Gastroesophageal sphincter (tissue), 4 donors: ENCODE measurements around the gene NPDC1. TPM values are rescaled to one million over a fixed set of nuclear protein-coding genes. Genes with fewer than 3 reads are reported as not detected.

ENCODE experiments used
- ATAC-seq: fragments of 150-250 bp; one replicate; pipeline ENCODE4 v1.9.1; 2016; ENCODE audit warnings: mild to moderate bottlenecking, moderate library complexity
- H3K27ac ChIP-seq, 4 donors: fragments of 200-600 bp; sonication (generic) in 3 of 4; 1 replicate in 3 of 4; 2 replicates in 1 of 4; pipeline ENCODE4 v1.5.1; 2016 to 2019
- H3K27me3 ChIP-seq: fragments of 200-600 bp; sonication (generic); one replicate; pipeline ENCODE4 v1.5.1; 2019
- H3K36me3 ChIP-seq, 2 donors: fragments of 200-600 bp; sonication (generic); one replicate each; pipeline ENCODE4 v1.5.1; 2019; ENCODE audit warnings: control low read depth in 1 of 2
- H3K4me1 ChIP-seq, 3 donors: fragments of 200-600 bp; sonication (generic); 1 replicate in 2 of 3; 2 replicates in 1 of 3; pipeline ENCODE4 v1.5.1; 2016 to 2019; ENCODE audit warnings: control low read depth in 2 of 3
- H3K4me3 ChIP-seq, 2 donors: fragments of 200-600 bp; sonication (generic); one replicate each; pipeline ENCODE4 v1.5.1; 2019; ENCODE audit warnings: mild to moderate bottlenecking in 1 of 2, moderate library complexity in 1 of 2
- H3K9me3 ChIP-seq, 3 donors: fragments of 200-600 bp; sonication (generic); one replicate each; pipeline ENCODE4 v1.5.1; 2017 to 2019; ENCODE audit warnings: control low read depth in 2 of 3
- EP300 ChIP-seq: sonication (generic); formaldehyde crosslinking; IDR thresholded peaks from one replicate; pipeline ENCODE4 v1.6.1; 2017; ENCODE audit warnings: antibody characterized with exemption, mild to moderate bottlenecking
- POLR2A ChIP-seq, 2 donors: fragments of 450-650 bp; IDR thresholded peaks; one replicate each; pipeline ENCODE4 v1.6.1; 2017; ENCODE audit warnings: antibody characterized with exemption in 2 of 2, mild to moderate bottlenecking in 2 of 2, moderate library complexity in 1 of 2
- POLR2AphosphoS5 ChIP-seq: sonication (generic); formaldehyde crosslinking; IDR thresholded peaks from one replicate; pipeline ENCODE4 v1.6.1; 2017; ENCODE audit warnings: antibody characterized with exemption
- WGBS, 2 donors: methylation state at CpG; one replicate each; pipeline ENCODE4 v1.1.5; 2018; ENCODE audit warnings: low coverage in 1 of 2; 5-methylcytosine and 5-hydroxymethylcytosine counted together
- total RNA-seq, 4 donors: library from RNA; depleted of rRNA; stranded (reverse); fragments of >200 nt; gene quantifications; one replicate each; pipeline ENCODE4 v1.1.0, GENCODE V29; 2016
- TF ChIP-seq, protein P1 (sequence below), 4 experiments: fragments of 200-600 bp in 2 of 4; fragments of 450-650 bp in 2 of 4; sonication (generic) in 1 of 4; IDR thresholded peaks; one replicate each; pipeline ENCODE4 v1.5.1; 2017 to 2019; ENCODE audit warnings: antibody characterized with exemption in 4 of 4, mild to moderate bottlenecking in 2 of 4, moderate library complexity in 2 of 4

NPDC1 gene
- total RNA-seq, 4 donors from 2014 or later: 50.4 to 69.9 (median 59.5) TPM

- TF ChIP-seq, protein P1, sequence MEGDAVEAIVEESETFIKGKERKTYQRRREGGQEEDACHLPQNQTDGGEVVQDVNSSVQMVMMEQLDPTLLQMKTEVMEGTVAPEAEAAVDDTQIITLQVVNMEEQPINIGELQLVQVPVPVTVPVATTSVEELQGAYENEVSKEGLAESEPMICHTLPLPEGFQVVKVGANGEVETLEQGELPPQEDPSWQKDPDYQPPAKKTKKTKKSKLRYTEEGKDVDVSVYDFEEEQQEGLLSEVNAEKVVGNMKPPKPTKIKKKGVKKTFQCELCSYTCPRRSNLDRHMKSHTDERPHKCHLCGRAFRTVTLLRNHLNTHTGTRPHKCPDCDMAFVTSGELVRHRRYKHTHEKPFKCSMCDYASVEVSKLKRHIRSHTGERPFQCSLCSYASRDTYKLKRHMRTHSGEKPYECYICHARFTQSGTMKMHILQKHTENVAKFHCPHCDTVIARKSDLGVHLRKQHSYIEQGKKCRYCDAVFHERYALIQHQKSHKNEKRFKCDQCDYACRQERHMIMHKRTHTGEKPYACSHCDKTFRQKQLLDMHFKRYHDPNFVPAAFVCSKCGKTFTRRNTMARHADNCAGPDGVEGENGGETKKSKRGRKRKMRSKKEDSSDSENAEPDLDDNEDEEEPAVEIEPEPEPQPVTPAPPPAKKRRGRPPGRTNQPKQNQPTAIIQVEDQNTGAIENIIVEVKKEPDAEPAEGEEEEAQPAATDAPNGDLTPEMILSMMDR (IDR thresholded peaks at IDR 0.05): no peak
- TF ChIP-seq EP300 (no peak), POLR2AphosphoS5 (no peak), POLR2A (IDR thresholded peaks at IDR 0.05) (no peak)
- Histone ChIP-seq H3K27ac (peak overlapping the region in 2 of 4 donors; percentile 68 to 69), H3K9me3 (no peaks in the 10 kb centered on the region), H3K4me1 (peaks cover 0 to 71% (median 37%) of the 10 kb centered on the region in 3 donors), H3K36me3 (no peaks in the 10 kb centered on the region), H3K27me3 (peaks cover 67% of the 10 kb centered on the region), H3K4me3 (peak overlapping the region in 1 of 2 donors; percentile 51)
- no CpG with 5 or more reads among the region's 71 CpGs for WGBS, 2 donors
- ATAC-seq: no peak
These were observed 7.3 kb upstream of the NPDC1 start for GRCh38 chr9:137052998-137053943.

DNA sequence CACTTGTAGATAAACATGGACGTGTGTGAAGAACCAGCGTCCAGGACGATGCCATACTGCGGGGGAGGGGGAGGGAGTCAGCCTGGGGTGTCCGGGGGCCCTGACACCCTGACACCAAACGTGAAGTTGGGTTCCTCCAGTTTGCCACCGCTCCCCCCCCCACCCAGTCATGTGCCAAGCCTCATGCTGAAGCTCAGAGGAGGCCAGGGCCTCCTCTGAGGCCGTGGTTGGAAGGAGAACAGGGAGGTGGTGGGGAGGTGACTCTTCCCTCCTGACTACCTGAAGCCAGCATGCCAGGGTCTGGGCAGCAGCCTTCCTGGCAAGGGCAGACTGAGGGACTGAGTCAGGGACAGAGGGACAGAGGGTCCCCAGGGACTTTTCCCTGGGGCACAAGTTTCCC is 6.3 kb upstream of the NPDC1 start:
- TF ChIP-seq EP300 (no peak), POLR2AphosphoS5 (no peak), POLR2A (IDR thresholded peaks at IDR 0.05) (no peak)
- TF ChIP-seq, protein P1 (IDR thresholded peaks at IDR 0.05): no peak
- Histone ChIP-seq H3K4me3 (no peak overlapping the region), H3K27ac (no peak overlapping the region), H3K9me3 (no peaks in the 10 kb centered on the region), H3K27me3 (peaks cover 76% of the 10 kb centered on the region), H3K36me3 (no peaks in the 10 kb centered on the region), H3K4me1 (peaks cover 0 to 62% (median 34%) of the 10 kb centered on the region in 3 donors)
- 80% methylated on average over 1 of the region's 8 CpGs; no CpG with 5 or more reads in 1 of the 2 donors for WGBS, 2 donors
- ATAC-seq: no peak

DNA sequence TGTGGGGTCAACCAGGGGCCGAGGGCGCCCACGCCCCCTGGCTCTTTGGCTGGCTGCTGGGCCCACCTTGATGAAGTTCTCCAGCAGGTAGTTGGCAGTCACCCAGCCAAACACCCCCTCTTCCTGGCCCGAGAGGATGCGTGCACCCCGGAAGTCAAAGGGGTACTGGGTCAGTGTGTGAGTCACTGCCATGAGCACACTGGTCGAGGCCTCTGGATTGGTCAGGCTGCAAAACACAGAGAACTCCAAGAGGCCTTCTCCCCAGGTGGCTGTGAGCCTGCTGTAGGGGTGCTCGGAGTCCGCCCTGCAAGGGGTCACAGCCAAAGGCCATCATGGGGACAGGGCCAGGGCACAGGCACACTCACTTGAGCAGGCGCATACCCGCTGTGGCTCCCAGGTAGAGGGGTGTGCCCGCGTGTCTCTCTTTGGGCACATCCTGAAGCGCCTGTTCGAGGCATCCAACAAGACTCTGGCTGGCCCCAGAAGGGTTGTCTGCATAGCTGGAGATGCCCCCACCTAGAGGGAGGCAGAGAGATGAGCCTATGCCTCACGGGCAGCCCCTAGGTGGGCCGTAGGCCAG is 5.3 kb upstream of the NPDC1 start:
- Histone ChIP-seq H3K4me1 (peaks cover 0 to 59% (median 33%) of the 10 kb centered on the region in 3 donors), H3K4me3 (no peak overlapping the region), H3K27me3 (peaks cover 84% of the 10 kb centered on the region), H3K9me3 (no peaks in the 10 kb centered on the region), H3K36me3 (no peaks in the 10 kb centered on the region), H3K27ac (no peak overlapping the region)
- ATAC-seq: no peak
- 100% methylated on average over 1 of the region's 17 CpGs; no CpG with 5 or more reads in 1 of the 2 donors for WGBS, 2 donors
- TF ChIP-seq POLR2AphosphoS5 (no peak), EP300 (no peak), POLR2A (IDR thresholded peaks at IDR 0.05) (no peak)
- TF ChIP-seq, protein P1 (IDR thresholded peaks at IDR 0.05): no peak

- no peaks in the 10 kb centered on the region for H3K36me3 ChIP-seq
- no peak overlapping the region for H3K27ac ChIP-seq
- peaks cover 84% of the 10 kb centered on the region for H3K27me3 ChIP-seq
- no peaks in the 10 kb centered on the region for H3K9me3 ChIP-seq
- 69% methylated on average over 2 of the region's 5 CpGs; no CpG with 5 or more reads in 1 of the 2 donors for WGBS, 2 donors
- H3K4me3 ChIP-seq: no peak overlapping the region
- ATAC-seq: no peak
- TF ChIP-seq, protein P1 (IDR thresholded peaks at IDR 0.05): no peak
- TF ChIP-seq POLR2A (IDR thresholded peaks at IDR 0.05) (no peak), EP300 (no peak)
- peaks cover 0 to 57% (median 27%) of the 10 kb centered on the region in 3 donors for H3K4me1 ChIP-seq
These were observed 4.6 kb upstream of the NPDC1 start for GRCh38 chr9:137050570-137050969.
